Activated T-helper 1 cell treated with anti-CD3 and anti-CD28 coated beads, Interleukin-2, amount 50 U/mL, for 16 hours (primary cell): Measurements from ENCODE around the gene ZNF526.

Source experiments
- DNase-seq, 2 donors: peaks; one replicate each; pipeline ENCODE4 v3.0.0-alpha.2; 2020; ENCODE audit warnings: low read depth in 1 of 2, low spot score in 1 of 2

The ZNF526 gene, protein sequence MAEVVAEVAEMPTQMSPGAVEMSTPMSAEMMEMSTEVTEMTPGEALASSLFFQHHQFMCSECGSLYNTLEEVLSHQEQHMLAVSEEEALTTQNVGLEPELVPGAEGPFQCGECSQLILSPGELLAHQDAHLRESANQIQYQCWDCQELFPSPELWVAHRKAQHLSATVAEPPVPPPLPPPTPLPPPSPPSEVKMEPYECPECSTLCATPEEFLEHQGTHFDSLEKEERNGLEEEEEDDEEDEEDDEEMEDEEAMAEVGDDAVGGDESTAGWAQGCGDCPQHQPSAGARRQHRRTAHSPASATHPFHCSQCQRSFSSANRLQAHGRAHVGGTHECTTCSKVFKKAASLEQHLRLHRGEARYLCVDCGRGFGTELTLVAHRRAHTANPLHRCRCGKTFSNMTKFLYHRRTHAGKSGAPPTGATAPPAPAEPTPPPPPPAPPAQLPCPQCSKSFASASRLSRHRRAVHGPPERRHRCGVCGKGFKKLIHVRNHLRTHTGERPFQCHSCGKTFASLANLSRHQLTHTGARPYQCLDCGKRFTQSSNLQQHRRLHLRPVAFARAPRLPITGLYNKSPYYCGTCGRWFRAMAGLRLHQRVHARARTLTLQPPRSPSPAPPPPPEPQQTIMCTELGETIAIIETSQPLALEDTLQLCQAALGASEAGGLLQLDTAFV

DNA sequence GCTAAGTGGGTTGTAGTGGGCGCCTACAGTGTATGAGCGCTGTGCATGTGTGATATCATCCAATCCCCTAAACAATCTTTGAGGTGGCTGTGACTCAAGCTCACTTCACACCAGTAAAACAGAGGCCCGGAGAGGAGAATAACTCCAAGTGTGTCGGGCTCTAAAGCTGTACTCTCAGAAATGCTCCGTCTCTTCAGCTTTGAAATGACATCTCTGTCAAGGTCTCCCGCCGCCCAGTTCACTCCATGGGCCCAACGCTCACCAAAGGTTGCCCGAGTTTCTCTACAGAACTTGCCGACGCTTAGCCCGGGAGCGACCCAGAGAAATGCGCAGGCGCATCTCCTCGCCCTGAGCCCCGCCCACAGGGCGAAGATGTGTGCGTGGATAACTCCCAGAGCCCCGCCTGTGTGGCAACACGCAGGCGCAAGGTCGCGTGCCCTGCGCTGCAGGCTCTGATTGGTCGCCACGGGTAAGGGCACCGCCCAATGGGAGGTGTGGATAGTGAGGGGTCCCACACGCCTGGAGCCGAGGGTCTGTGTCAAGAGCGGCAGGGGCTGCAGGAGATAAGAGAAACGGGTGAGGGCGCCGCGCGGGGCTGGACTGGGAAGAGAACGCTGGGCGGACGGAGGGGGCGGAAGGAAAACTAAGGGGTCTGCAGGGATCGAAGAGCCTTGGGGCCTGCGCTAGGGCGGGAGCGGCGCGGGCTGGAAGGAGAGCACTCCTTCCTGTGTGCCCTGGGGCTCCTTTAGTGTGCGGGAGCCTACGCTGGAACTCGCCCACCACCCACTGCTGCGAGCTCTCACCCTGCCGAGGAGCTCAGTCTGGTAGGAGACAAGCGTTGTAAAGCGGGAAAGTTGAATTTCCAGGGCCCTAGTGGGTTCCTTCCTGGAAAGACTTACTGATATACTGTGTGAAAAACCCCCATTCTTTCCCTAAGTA is at the start of gene ZNF526:
Gene ZNF526 (plus strand): TSS at position 501 of the 939 bp plus-strand sequence. CDS start 4,092 bp downstream, outside the sequence.
- DNase-seq = peak; percentile 91 to 95

DNA sequence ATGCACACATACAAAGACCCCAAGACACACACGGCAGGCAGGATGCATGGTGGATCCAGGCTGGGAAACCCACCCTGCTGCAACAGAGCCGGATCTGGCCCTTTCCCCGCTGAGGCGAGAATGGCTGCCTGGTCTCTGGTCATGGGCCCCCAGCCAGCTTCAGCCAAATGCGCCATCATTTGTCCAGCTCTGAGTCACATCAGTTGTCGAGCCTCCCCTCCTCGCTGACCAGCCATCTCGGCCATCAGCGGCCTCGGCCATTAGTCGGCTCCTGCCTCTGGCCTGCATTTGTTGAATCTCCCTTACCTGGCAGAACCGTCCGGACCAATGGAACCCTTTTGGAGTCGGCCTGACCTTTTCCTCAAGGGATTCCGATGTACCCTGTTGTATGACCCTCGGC is 49.4 kb upstream of the ZNF526 start:
- no peak for DNase-seq

DNA sequence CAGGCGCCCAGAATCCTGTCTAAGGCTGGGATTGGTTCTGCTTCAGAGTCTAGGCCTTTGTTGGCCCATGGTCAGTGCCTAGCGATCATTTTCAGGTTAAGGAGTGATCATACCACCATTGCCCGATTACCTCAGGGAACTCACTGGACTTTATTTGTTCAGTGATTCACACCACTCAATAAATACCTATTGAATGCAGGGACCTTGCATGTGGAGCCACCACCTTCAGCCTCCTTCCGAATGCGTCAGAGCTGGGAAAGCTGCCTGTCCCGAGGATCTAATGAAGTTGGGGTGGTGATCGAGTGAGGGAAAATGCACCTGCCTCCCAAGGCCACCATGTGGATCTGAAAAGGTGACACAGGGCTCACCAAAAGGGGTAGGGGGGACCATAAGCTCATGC is 47.9 kb upstream of the ZNF526 start:
- no peak for DNase-seq

DNA sequence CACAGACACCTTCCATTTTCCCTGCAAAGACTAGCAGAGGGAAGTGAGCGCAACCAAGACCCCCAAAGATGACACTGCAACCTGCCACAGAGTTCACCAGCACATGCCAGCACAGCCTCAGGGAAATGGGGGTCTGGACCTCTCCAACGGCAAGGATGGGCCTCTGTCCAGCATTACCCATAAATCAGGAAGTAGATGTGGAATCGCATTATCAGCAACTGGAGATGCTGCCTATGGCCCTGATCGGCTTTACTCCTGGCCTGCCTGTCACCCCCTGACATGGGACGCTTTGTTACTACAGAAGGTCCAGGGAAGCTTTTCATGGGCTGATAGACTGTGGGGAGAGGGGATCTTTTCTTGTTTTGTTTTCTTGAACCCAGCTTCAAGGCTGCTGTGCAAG is 46.4 kb upstream of the ZNF526 start:
- DNase-seq = no peak

DNA sequence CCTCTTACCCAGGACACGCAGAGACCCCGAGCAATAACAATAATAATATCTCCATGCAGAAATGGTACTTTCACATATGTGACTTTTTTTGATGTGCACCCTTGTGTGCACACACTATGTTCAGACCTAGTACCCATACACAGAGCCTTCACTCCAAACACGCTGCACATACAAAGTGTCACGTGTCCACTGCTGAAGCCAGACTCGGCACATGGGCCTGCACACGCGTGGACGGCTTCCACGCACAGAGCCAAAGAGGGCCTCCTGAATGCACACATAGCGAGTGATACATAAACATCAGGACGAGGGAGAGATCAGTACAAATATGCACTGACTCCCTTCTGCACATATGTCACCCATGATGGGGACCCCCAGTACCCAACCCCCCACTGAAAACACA is 45.9 kb upstream of the ZNF526 start:
- DNase-seq = no peak

DNA sequence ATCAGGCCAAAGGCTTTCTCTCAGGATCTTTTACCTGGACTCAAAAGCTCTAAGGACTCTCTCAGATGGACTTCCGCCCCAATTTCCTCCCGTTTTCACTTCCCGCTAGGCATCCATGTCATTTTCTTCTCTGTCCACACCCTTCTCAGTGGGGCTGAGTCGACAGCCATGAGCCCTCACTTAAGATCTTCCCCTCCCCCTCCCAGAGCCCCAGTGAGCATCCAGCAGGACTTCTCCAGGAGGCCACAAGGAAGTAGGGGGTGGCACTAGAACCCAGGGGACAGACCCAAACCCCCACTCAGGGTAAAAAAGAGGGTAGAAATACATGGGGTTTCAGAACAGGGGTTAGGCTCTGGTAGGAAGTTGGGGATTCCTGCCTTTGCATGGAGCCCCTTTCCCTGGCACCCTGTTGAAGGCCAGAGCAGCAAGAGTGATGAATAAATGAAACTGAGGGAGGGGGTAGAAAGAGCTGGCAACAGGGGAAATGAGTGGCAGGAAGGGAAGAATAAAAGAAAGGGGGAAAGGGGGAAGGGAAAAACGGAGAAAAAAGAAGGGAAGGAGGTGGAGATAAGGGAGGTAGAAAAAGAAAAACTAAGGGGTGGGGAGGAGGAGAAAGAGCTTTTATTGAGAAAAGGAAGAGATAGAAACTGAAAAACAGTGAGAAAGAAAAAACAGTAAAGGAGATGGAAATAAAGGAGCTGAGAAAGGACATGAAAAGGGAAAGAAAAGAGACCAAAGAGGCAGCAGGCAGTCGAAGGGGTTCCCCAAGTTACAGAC is 45.0 kb upstream of the ZNF526 start:
- no peak for DNase-seq

DNA sequence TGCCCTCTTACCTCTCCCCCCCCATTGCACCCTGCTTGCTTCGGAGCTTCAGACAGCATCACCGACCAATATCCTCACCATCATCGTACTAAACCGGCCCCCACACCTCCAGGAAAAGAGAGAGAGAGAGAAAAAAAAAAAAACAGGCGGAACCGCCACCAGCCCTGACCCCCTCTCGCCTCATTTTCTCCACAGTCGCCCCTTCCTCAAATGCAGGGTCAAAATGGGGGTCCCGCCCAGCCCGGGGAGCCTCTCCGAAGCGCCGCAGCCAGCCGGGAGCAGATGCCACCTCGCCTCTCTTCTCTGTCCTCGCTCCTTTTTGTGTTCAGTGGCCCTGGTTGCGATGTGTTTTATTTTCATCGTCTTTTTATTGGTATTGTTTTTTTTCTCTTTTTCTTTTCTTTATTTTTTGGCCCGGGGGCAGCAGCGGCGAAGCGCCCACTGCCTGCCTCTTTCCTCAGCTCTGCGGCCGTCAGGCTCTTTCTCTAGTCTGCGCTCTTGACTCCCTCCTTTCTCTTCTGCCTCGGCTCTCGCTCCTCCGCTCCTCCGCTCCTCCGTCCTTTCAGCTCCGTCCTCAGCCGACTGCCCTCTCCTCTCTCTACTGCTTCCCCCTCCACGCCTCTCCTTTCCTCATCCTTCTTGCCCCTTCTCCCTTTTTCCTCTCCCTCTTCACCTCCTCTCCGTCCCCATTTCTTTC is 44.0 kb upstream of the ZNF526 start:
- DNase-seq = no peak

DNA sequence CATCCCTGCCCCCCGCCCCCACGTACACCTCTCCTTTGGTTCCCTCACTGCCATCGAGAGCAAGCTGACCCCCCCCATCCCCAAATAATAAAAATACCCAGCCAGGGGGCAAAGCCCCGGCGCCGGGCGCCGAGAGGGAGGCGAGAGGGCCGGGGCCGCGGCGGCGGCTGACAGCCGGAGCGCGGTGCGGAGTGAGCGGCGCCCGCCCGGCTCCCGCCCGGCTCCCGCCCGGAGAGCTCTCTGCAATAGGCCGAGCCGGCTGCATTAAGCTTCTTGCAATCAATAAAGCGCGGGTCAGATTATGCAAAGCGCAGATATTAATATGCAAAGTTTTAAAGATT is 43.5 kb upstream of the ZNF526 start:
- no peak for DNase-seq

DNA sequence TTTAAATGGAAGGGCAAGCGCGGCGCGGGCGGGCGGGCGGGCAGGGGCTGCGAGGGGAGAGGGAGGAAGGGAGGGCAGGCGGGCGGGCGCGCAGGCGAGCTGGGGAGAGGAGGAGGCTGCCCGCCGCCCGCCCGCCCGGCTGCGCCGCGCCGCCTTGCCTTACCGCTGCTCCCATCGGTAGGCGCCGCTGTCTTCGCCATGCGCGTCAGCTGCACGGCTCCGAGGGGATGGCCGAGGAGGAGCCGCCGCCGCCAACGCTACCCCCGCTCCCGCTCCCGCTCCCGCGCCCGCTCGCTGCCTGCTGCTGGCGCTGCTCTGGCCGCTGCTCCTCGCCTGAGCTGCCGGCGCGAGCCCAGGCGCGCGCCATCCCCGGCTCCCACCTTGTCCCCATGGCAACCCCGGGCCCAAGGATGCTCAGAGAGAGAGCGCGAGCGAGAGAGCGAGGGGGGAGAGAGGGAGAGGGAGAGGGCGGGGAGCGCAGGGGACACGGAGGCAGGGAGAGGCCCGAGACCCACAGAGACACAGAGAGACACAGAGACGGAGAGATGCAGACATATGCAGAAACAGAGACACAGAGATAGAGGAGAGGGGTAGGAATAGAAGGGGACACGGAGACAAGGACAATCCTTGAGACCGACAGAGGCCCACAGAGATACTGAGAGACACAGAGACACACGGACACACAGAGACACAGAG is 43.0 kb upstream of the ZNF526 start:
- peak; percentile 54 to 62 for DNase-seq

DNA sequence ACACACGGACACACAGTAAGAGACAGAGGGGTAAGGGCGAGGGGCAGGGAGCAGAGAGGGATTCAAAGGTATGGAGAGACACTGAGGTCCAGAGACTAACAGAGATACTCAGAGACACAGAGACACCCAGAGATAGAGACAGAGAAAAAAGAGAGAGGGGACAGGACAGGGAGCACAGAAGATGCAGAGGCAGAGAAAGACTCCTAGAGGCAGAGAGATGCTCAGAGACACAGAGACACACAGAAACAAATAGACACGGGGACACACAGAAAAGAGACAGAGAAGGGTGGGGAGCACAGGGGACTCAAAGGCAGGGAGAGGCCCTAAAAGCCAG is 42.5 kb upstream of the ZNF526 start:
- no peak for DNase-seq

DNA sequence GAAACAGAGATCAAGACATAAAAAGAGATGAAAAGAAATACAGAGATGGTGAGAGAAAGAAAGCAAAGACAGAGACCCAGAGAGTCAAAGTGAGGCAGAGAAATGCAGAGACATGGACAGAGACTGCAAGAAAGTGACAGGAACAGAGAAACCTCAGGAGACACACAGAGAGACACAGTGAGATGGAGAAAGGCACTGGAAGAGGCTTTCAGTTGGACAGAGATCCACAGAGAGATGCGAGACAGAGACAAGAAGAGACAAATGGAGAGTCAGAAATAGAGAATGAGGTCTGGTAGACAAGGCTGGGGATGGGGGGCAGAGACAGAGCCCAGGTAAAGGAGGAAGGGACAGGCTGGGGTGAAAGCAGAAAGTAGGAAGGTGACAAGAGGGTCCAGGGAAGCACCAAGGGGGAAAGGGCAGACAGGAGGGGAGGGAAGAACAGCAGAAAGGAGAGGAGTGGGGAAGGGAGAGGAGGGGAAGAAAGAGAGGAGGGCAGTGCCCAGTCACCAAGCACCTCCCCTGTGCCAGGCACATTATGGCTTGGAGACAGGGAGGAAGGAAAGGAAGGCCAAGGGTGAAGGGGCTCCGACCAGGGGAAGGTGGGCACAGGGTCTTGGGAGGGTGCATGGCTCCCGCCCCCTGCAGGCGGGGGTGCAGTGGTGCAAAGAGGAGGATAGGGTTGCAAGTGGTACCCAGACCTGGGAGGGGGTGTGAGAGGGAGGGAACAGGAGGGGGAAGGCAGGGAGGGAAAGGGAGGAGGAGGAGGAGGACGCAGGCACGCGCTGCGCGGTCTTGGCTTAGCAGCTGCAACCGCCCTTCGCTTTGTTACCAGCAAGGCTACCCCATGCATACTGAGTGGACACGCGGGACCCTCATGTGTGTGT is 41.1 kb upstream of the ZNF526 start:
- no peak for DNase-seq

DNA sequence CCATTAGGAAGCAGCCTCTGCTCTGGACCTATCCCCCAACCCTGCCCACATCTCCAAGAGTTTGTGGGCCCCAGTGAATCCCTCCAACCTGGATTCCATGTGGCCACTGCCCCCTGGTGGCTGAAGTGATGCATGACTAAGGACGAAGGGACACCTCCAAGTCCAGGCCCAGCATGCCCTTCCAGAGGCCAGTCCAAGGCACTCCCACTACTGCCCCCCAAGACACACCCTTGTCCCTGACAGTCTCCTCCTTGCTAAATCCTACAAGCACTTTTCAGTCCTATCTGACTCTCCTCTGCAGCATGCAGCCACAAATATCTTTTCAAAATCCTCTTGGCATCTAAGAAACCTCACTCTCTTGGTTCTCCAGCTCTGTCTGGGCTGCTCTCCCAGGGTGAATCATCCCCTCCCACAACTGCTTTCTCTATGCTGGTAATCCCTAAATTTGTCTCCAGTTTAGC is 35.7 kb upstream of the ZNF526 start:
- peak; percentile 51 to 53 for DNase-seq

DNA sequence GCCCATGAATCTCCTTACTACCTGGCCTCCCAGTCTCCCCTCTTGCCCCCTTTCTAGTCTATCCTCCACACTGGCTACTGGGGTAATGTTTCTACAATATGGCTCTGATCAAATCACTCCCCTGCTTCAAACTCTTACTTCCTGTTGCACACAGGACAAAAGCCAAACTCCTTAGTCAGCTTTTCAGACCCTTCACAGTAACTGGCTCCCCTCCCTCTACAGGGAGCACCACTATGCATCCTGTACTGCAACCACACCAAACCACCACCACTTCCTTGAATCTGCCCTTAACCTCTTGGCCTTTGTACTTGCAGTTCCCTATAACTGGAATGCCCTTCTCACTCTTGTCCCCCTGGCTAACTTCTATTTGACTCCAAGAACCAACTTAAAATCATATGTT is 34.8 kb upstream of the ZNF526 start:
- DNase-seq = no peak

DNA sequence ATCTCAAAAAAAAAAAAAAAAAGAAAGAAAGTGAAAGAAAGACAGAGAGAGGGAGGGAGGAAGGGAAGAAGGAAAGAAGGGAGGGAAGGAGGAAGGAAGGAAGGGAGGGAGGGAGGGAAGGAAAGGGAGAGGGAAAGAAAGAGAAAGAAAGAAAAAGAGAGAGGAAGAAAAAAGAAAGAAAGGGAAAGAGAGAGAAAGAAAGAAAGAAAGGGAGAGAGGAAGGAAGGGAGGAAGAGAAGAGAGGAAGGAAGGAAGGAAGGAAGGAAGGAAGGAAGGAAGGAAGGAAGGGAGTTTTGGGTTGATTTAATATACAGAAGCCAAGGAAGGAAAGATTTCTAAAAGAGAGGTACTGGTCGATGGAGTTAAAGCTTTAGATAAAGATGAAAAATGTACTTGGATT is 31.4 kb upstream of the ZNF526 start:
- DNase-seq = no peak

DNA sequence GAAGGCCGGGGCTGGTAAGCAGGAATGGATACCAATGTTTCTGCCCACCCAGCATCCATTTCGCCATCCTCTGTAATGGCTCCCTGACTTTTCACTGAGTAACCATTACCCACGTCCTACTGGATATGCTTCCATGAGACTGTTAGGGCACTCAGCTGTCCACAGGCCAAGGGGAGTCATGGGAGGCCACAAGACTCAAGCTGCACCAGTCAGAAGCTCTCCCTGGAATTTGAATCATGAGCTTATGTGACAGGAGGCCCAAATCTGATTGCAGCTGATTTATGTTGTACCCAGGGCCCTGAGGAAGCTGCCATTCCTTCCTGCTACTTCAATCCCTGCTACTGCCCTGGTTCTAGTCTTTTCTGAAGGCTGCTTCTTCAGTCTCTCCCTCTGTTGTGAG is 31.0 kb upstream of the ZNF526 start:
- no peak for DNase-seq

DNA sequence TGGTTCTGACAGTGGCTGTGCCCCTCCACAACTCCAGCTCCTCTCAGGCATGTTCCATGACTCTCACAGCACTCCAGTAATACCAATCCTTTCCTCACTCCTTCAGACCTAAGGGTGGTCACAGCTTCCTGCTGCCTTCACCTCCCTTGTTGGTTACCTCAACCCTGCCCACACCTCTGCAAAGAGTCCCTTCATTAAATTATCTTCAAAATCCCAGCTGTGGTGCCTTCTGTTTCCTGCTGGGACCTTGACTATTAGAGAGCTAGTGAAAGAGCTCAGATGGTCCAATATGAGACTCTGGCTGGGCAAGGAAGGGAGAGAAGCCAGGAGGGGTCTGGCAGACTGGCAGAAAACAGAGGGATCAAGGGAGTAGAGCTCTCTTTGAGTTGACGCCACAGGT is 28.8 kb upstream of the ZNF526 start:
- DNase-seq = no peak

DNA sequence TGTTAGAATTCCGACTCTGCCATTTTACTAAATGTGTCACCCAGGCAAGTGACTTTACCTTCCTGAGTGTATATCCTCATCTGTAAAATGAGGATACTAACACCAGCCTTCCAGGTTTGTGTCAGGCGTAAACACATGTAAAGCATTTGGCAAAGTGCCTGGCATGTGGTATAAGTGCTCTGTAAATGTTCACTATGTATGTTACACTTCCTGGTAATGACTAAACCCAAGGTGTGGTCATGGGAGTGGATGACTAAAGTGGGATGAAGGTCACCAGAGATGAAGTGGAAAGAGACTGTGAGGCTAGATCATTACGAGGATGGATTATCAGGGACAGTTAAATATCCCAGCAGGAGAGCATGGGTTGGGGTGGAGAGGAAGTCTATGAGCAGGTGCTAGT is 28.3 kb upstream of the ZNF526 start:
- no peak for DNase-seq

DNA sequence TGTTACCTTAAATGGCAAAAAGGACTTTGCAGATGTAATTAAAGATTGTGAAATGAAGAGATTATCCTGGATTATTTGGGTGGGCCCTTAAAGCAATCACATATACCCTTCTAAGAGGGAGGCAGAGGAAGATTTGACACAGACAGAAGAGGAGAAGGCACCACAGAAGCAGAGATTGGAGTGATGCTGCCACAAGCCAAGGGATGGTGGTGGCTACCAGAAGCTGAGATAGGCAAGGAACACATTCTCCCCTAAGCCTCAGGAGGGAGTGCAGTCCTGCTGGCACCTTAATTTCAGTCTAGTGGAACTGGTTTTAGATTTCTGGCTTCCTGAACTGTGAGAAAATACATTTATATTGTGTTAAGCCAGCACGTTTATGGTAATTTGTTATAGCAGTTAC is 26.8 kb upstream of the ZNF526 start:
- no peak for DNase-seq

DNA sequence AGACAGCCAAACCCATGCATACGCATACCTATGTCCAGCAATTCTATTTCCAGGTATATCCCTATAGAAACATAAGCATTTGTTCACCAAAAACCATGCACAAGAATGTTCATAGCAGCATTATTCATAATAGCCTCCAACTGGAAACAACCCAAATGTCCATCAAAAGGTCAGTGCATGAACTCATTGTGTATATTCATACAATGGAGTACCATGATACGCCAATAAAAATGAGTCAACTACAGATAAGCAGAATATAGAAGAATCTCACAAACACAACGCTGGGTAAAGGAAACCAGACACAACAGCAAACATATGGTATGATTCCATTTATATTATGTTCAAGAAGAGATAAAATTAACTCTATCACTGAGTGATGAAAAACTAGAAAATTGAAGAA is 26.4 kb upstream of the ZNF526 start:
- no peak for DNase-seq
